GM20431 (cell line): ENCODE measurements around the gene CLEC16A.

Experiments used
- in situ Hi-C: fragments of 300-500 bp; cut with MseI, MboI; formaldehyde crosslinking; loops from one replicate; pipeline ENCODE4 v1.15.0; 2020; ENCODE audit warnings: low sequenced_read_pairs; ENCODE audit not compliant: unreplicated experiment

Gene CLEC16A

GRCh38 chr16:10922328-10923145 is 21.8 kb upstream of the CLEC16A start:
- in situ Hi-C loops: loop anchor here (10.0 to 25.0 kb wide), 2 partner anchors 408 to 660 kb away; no protein-coding TSS in a partner anchor

GRCh38 chr16:10923146-10923649 is 21.2 kb upstream of the CLEC16A start:
- in situ Hi-C loops: loop anchor here (10.0 to 25.0 kb wide), 2 partner anchors 408 to 661 kb away; no protein-coding TSS in a partner anchor

GRCh38 chr16:10923650-10924214 is 20.6 kb upstream of the CLEC16A start:
- in situ Hi-C loops: loop anchor here (10.0 to 25.0 kb wide), 2 partner anchors 409 to 661 kb away; no protein-coding TSS in a partner anchor

- in situ Hi-C loops: loop anchor here (10.0 kb wide), 1 partner anchor 410 kb away; no protein-coding TSS in a partner anchor
Observed at GRCh38 chr16:10925285-10925684, 19.1 kb upstream of the CLEC16A start.

GRCh38 chr16:10926094-10926493 is 18.3 kb upstream of the CLEC16A start:
- in situ Hi-C loops: loop anchor here (10.0 kb wide), 1 partner anchor 411 kb away; no protein-coding TSS in a partner anchor

- in situ Hi-C loops: loop anchor here (10.0 kb wide), 1 partner anchor 412 kb away; no protein-coding TSS in a partner anchor
Observed at GRCh38 chr16:10926867-10927266, 17.5 kb upstream of the CLEC16A start.

GRCh38 chr16:10927497-10928112 is 16.8 kb upstream of the CLEC16A start:
- in situ Hi-C loops: loop anchor here (10.0 kb wide), 1 partner anchor 413 kb away; no protein-coding TSS in a partner anchor

- in situ Hi-C loops: loop anchor here (10.0 kb wide), 1 partner anchor 414 kb away; no protein-coding TSS in a partner anchor
Observed at GRCh38 chr16:10929097-10929496, 15.3 kb upstream of the CLEC16A start.

GRCh38 chr16:10929853-10930754 is 14.3 kb upstream of the CLEC16A start:
- in situ Hi-C loops: loop anchor here (10.0 kb wide), 1 partner anchor 415 kb away; no protein-coding TSS in a partner anchor

GRCh38 chr16:10930755-10931093 is 13.6 kb upstream of the CLEC16A start:
- in situ Hi-C loops: no loop called here

- in situ Hi-C loops: no loop called here
Observed at GRCh38 chr16:10931134-10931533, 13.2 kb upstream of the CLEC16A start.

GRCh38 chr16:10931977-10932632 is 12.3 kb upstream of the CLEC16A start:
- in situ Hi-C loops: no loop called here

- in situ Hi-C loops: no loop called here
Observed at GRCh38 chr16:10932959-10933710, 11.2 kb upstream of the CLEC16A start.

- in situ Hi-C loops: no loop called here
Observed at GRCh38 chr16:10933865-10934264, 10.5 kb upstream of the CLEC16A start.

- in situ Hi-C loops: no loop called here
Observed at GRCh38 chr16:10934325-10935107, 9.8 kb upstream of the CLEC16A start.

GRCh38 chr16:10935226-10935915 is 9.0 kb upstream of the CLEC16A start:
- in situ Hi-C loops: no loop called here
